ENCODE results near the gene ABLIM2.

DNA sequence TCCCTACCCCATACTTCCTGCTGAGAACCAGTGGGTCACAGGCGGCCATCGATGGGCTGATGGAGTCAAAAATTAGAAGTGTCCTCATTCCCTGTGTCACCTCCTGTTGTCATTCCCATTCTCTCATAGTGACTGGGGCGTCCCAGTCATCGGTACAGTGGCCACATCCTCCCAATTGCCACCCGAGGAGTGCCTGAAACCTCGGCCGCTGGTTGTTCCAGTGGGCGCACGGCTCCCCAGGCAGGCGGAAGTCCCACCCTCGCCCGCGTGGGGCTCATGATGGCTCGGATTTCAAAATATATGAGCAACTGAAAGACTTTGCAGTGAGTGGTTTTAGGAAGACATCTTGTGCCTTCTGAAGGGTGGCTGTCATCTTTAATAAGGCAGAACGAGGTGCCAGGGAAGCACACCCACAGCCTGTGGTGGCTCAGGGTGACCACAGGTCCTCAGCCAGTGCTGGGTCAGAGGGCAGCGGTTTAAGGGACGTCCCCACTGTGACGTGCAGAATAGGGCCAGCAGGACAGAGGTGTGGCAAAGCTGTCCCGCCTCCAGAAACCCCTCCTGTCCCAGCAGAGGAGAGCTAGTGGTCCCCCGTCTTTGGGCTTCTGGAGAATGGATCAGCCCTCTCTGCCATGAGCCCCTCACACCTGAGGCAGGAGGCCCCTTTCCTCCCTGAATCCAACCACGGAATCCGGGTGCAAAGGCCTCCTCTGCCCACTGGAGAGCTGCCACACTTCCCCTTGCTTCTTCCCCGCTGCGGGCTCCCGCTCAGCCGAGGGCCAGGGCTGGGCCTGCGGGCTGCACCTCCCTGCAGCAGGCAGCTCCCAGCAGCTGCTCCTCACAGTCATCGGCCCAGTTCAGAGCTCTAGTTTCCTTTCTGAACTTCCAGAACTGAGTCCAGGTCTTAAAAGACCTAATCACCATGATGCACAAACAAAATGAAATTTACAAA is 90.4 kb downstream of the ABLIM2 start:
- TF ChIP-seq JUNB (IDR thresholded peaks at IDR 0.05; ENCODE audit: unreplicated experiment) (no peak), CTCF (conservative IDR thresholded peaks at IDR 0.05; ENCODE audit: low read depth in 2 of 2) (no peak), POLR2AphosphoS5 (IDR thresholded peaks at IDR 0.05; ENCODE audit: low read depth) (no peak)
